IMR-90 (cell line): ENCODE results near the gene SPATS2L.

ENCODE experiments used
- CEBPB ChIP-seq: IDR thresholded peaks from 2 replicates; pipeline ENCODE4 v1.6.1; 2012; ENCODE audit warnings: low read depth, low read length, improper control_type of control experiment
- CHD1 ChIP-seq: IDR thresholded peaks from 2 replicates; pipeline ENCODE4 v1.6.1; 2012; ENCODE audit warnings: low read depth, low read length, improper control_type of control experiment
- CTCF ChIP-seq: conservative IDR thresholded peaks from 2 replicates; pipeline ENCODE4 v1.5.1; 2012; ENCODE audit warnings: mild to moderate bottlenecking, low read depth, low read length, improper control_type of control experiment
- MAFK ChIP-seq: IDR thresholded peaks from 2 replicates; pipeline ENCODE4 v1.6.1; 2012; ENCODE audit warnings: low read depth, low read length, improper control_type of control experiment
- POLR2A ChIP-seq: IDR thresholded peaks from 2 replicates; pipeline ENCODE4 v1.6.1; 2012; ENCODE audit warnings: mild to moderate bottlenecking, low read depth, low read length
- RAD21 ChIP-seq: IDR thresholded peaks from 2 replicates; pipeline ENCODE4 v1.6.1; 2012; ENCODE audit warnings: low read length, improper control_type of control experiment
- RCOR1 ChIP-seq: IDR thresholded peaks from 2 replicates; pipeline ENCODE4 v1.6.1; 2012; ENCODE audit warnings: mild to moderate bottlenecking, low read length, improper control_type of control experiment; ENCODE audit not compliant: insufficient replicate concordance
- SMC3 ChIP-seq: fragments of 150-350 bp; IDR thresholded peaks from 2 replicates; pipeline ENCODE4 v1.6.1; 2016; ENCODE audit warnings: low read depth, mild to moderate bottlenecking, antibody characterized with exemption, low read length, moderate library complexity

- TF ChIP-seq CTCF (no peak), POLR2A (no peak), MAFK (no peak), RCOR1 (no peak), SMC3 (no peak), CEBPB (no peak), RAD21 (no peak), CHD1 (no peak)
Observed at GRCh38 chr2:200331061-200331400, 24.5 kb downstream of the SPATS2L start.
